GM12878 (cell line): ENCODE results near the gene C1RL. TPM values are rescaled to one million over a fixed set of nuclear protein-coding genes. Genes with fewer than 3 reads are reported as not detected.

Source experiments
- ATAC-seq: fragments of 200-7000 bp; cut with Tn5 transposase; 3 replicates; pipeline ENCODE4 v1.9.1; 2020; ENCODE audit warnings: mild to moderate bottlenecking, moderate library complexity
- BruUV-seq: library from RNA; stranded (reverse); fragments of 400-500 nt; replicated peaks from 2 replicates; lab custom pipeline; 2021; lab: Mats Ljungman, UMichigan
- CTCF ChIA-PET: fragments of 300-600 bp; sonication (Branson Sonifier 250); formaldehyde crosslinking; extraction: SDS; loops from one replicate; lab custom pipeline; 2021; ENCODE audit warnings: inconsistent platforms; lab: Yijun Ruan, JAX
- POLR2A ChIA-PET: fragments of 350-600 bp; formaldehyde crosslinking; extraction: SDS; loops from one replicate; lab custom pipeline; 2021; ENCODE audit warnings: inconsistent platforms; lab: Charles Lee
- RAD21 ChIA-PET: fragments of 300-600 bp; sonication (Branson Sonifier 250); formaldehyde crosslinking; loops from one replicate; lab custom pipeline; 2023; ENCODE audit warnings: antibody characterized with exemption; ENCODE audit not compliant: unreplicated experiment; lab: Charles Lee
- SMC1A ChIA-PET: fragments of 300-600 bp; sonication (Branson Sonifier 250); formaldehyde crosslinking; loops from one replicate; lab custom pipeline; 2023; ENCODE audit not compliant: unreplicated experiment, uncharacterized antibody; lab: Charles Lee
- DNase-seq: peaks from one replicate; pipeline ENCODE4 v3.0.0-alpha.2; 2011; ENCODE audit warnings: low read depth, low spot score
- FAIRE-seq: peaks from 3 replicates; lab custom pipeline; 2011; peaks lifted over from hg19 to GRCh38; lab: Jason Lieb, UNC
- H2AFZ ChIP-seq: 2 replicates; pipeline ENCODE4 v1.6.0; 2011; ENCODE audit warnings: low read depth, low read length, control low read depth; ENCODE audit not compliant: control insufficient read depth
- H3K27ac ChIP-seq: 2 replicates; pipeline ENCODE4 v1.5.1; 2011; ENCODE audit warnings: control low read depth; ENCODE audit not compliant: control insufficient read depth, insufficient read depth
- H3K27me3 ChIP-seq, 2 experiments: replicated peaks in 1 of 2; 2 replicates each; pipeline versions ENCODE4 v1.6.0 to v1.6.1; 2011; ENCODE audit warnings: low read length in 1 of 2; ENCODE audit not compliant: control insufficient read depth in 2 of 2, insufficient read depth in 2 of 2
- H3K36me3 ChIP-seq, 2 experiments: 2 replicates each; pipeline ENCODE4 v1.5.1; 2011; ENCODE audit warnings: low read length in 1 of 2; ENCODE audit not compliant: control insufficient read depth in 2 of 2, insufficient read depth in 2 of 2
- H3K4me1 ChIP-seq: 2 replicates; pipeline ENCODE4 v1.6.1; 2011; ENCODE audit warnings: mild to moderate bottlenecking, low read length, moderate library complexity, mixed read lengths; ENCODE audit not compliant: control insufficient read depth, insufficient read depth
- H3K4me2 ChIP-seq: 2 replicates; pipeline ENCODE4 v1.6.0; 2011; ENCODE audit warnings: control low read depth; ENCODE audit not compliant: control insufficient read depth, insufficient read depth
- H3K4me3 ChIP-seq: fragments of 200-600 bp; sonication (generic); 2 replicates; pipeline ENCODE4 v1.5.1; 2016
- H3K79me2 ChIP-seq: 2 replicates; pipeline ENCODE4 v1.6.0; 2011; ENCODE audit warnings: low read length; ENCODE audit not compliant: control insufficient read depth, insufficient read depth
- H3K9ac ChIP-seq: 2 replicates; pipeline ENCODE4 v1.8.0; 2011; ENCODE audit warnings: low read length, control low read depth, mixed read lengths; ENCODE audit not compliant: control insufficient read depth, insufficient read depth
- H3K9me3 ChIP-seq: replicated peaks from 3 replicates; pipeline ENCODE4 v1.5.1; 2011; ENCODE audit warnings: mild to moderate bottlenecking, low read length; ENCODE audit not compliant: control insufficient read depth, insufficient read depth
- H4K20me1 ChIP-seq: 2 replicates; pipeline ENCODE4 v1.6.0; 2011; ENCODE audit not compliant: control insufficient read depth, insufficient read depth
- CTCF ChIP-seq, 3 experiments: IDR thresholded peaks in 2 of 3; conservative IDR thresholded peaks in 1 of 3; 2 replicates each; pipeline ENCODE4 v1.5.1; 2011; ENCODE audit warnings: low read depth in 3 of 3, low read length in 3 of 3, mild to moderate bottlenecking in 3 of 3, control low read depth in 2 of 3, moderate library complexity in 2 of 3, inconsistent platforms in 1 of 3, mixed read lengths in 1 of 3; ENCODE audit not compliant: control insufficient read depth in 2 of 3, insufficient read depth in 1 of 3; ENCODE audit errors: extremely low read depth in 1 of 3
- RAD21 ChIP-seq: IDR thresholded peaks from 2 replicates; pipeline ENCODE4 v1.6.1; 2011; ENCODE audit warnings: mild to moderate bottlenecking, low read depth, low read length, moderate library complexity; ENCODE audit not compliant: insufficient read depth
- SMC3 ChIP-seq: IDR thresholded peaks from 2 replicates; pipeline ENCODE4 v1.6.1; 2011; ENCODE audit warnings: low read length, improper control_type of control experiment, borderline replicate concordance
- ZNF217 ChIP-seq: fragments of 450-650 bp; IDR thresholded peaks from 2 replicates; pipeline ENCODE4 v1.6.1; 2017; ENCODE audit warnings: antibody characterized with exemption, mild to moderate bottlenecking
- WGBS: methylation state at CpG from one replicate; pipeline ENCODE4 v1.1.6; 2016; ENCODE audit warnings: low lambda C conversion rate; ENCODE audit not compliant: insufficient replicate concordance, insufficient coverage; ENCODE audit errors: missing lambda C conversion rate; 5-methylcytosine and 5-hydroxymethylcytosine counted together
- in situ Hi-C: fragments of 300-500 bp; cut with MboI; formaldehyde crosslinking; loops from 9 replicates; pipeline ENCODE4 v1.14.3; 2018; ENCODE audit warnings: mixed read lengths
- intact Hi-C: fragments of 100-400 bp; cut with micrococcal nuclease; formaldehyde crosslinking; loops from one replicate; pipeline ENCODE4 v1.14.2; 2022; ENCODE audit not compliant: unreplicated experiment
- polyA plus RNA-seq, 11 experiments: library from polyadenylated mRNA; depleted of rRNA in 4 of 11; unstranded in 6 of 11; stranded (reverse) in 5 of 11; fragments of >200 nt; fragmentation: Nextera tagmentation in 4 of 11; fragmentation: Illumina TruSeq in 1 of 11; extraction: Ambion mirVana in 4 of 11; extraction: Trizol in 1 of 11; gene quantifications; 1 replicate in 1 of 11; 2 replicates in 10 of 11; pipeline versions ENCODE4 v1.2.1 to v1.2.3, GENCODE V29; 2011 to 2016; ENCODE audit warnings: inconsistent platforms in 2 of 11, missing spikeins in 2 of 11, low read depth in 1 of 11
- total RNA-seq, 4 experiments: library from RNA; depleted of rRNA in 3 of 4; stranded (reverse); fragments of >200 nt in 3 of 4; fragmentation: Illumina TruSeq in 1 of 4; extraction: Trizol in 1 of 4; gene quantifications; 2 replicates each; pipeline versions ENCODE4 v1.2.1 to v1.2.3, GENCODE V29; 2013 to 2021

C1RL gene
- total and polyA plus RNA-seq, 10 of the 15 experiments (the other 5 are each of a cell fraction or from before 2014, with no cell fraction given) = 1.3 to 12.8 (median 8.1) TPM

GRCh38 chr12:7142056-7142644 is 33.1 kb upstream of the C1RL start:
- H3K4me3 ChIP-seq = no peak overlapping the region
- no peaks in the 10 kb centered on the region for H3K4me1 ChIP-seq
- no peaks in the 10 kb centered on the region; the same call in 2 of the 3 replicates for H3K9me3 ChIP-seq
- H3K36me3 ChIP-seq = peaks cover 0 to 15% of the 10 kb centered on the region in 2 experiments
- H3K9ac ChIP-seq = no peak overlapping the region
- H3K27ac ChIP-seq = no peak overlapping the region
- peak; percentile 55 to 68 (median 59); a peak in 5 of 6 replicates for TF ChIP-seq CTCF (IDR thresholded peaks at IDR 0.05 in 2 of 3, conservative IDR thresholded peaks at IDR 0.05 in 1 of 3; ENCODE audit: control insufficient read depth in 2 of 3, extremely low read depth in 1 of 3, insufficient read depth in 1 of 3, low read depth in 3 of 3, low read length in 3 of 3)
- TF ChIP-seq RAD21 = peak; percentile 57
- TF ChIP-seq ZNF217 = no peak
- peak; percentile 39; the same call in 1 of the 2 replicates for TF ChIP-seq SMC3
- TF ChIP-seq, all 136 proteins: peak for 3
- ChIA-PET CTCF (interaction anchor here (0.6 to 6.1 kb wide), 10 partner anchors 11 to 324 kb away, joined by 3 to 44 read pairs (median 3); no protein-coding TSS in a partner anchor), SMC1A (interaction anchor here (0.6 kb wide), 1 partner anchor 44 kb away, joined by 3 read pairs; no protein-coding TSS in a partner anchor), RAD21 (no interaction called here), POLR2A (interaction anchor here (0.6 kb wide), 1 partner anchor 11 kb away, joined by 3 read pairs; no protein-coding TSS in a partner anchor)
- 76% methylated on average over 3 of the region's 5 CpGs for WGBS
- ATAC-seq (peak; percentile 95), FAIRE-seq (no peak), DNase-seq (no peak)
- in situ Hi-C loops (no loop called here), intact Hi-C loops (loop anchor here (2.0 to 5.0 kb wide), 3 partner anchors 47 to 495 kb away; partner anchors contain the start of gene PEX5)
- Histone ChIP-seq H2AFZ (no peak overlapping the region), H3K27me3 (no peaks in the 10 kb centered on the region), H3K4me2 (no peak overlapping the region), H3K79me2 (no peaks in the 10 kb centered on the region), H4K20me1 (no peaks in the 10 kb centered on the region; the same call in 1 of the 2 replicates)
- BruUV-seq = no TSS peak
